ENCODE measurements around the gene ARHGEF10L.

DNA sequence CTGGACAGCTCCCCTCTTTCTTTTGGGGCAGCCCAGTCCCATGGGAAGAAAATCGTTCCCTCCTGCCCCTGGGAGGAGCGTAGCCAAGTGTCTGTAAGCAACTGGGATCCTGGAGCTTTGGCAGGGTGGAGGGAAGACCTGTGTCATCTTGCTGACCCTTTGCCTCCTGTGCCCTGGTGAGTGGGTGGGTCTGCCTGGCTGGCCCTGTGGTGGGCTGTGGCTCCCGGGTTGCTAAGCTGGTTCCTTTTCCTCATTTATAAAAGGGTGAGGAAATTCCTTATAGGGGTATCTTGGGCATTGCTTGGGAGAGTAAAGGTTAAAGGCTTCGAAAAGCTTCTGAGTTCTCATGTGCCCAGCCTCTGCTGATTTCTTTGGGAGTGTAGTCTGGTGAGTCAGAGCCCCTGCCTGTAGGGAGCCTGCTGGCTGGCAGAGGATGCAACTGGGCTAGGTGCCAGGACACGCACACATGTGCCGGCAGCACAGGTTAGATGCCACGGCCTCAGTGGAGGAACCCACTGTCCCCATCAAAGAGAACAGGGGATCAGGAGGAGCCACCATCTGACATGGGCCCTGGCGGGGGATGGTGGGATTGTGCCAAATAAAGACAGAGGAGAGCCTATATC is 85.2 kb downstream of the ARHGEF10L start:
- TF ChIP-seq GATA3 (IDR thresholded peaks at IDR 0.05; ENCODE audit: low read depth, low read length) = no peak
- no peak for TF ChIP-seq GATA2 (IDR thresholded peaks at IDR 0.05; ENCODE audit: low read depth, low read length)

Measured in SH-SY5Y (cell line).